GM21786 (cell line): ENCODE data around the gene CD101.

Experiments used
- ATAC-seq: cut with Tn5 transposase; IDR thresholded peaks from one replicate; pipeline ENCODE4 v1.9.1; 2021; ENCODE audit not compliant: unreplicated experiment

CD101 gene

DNA sequence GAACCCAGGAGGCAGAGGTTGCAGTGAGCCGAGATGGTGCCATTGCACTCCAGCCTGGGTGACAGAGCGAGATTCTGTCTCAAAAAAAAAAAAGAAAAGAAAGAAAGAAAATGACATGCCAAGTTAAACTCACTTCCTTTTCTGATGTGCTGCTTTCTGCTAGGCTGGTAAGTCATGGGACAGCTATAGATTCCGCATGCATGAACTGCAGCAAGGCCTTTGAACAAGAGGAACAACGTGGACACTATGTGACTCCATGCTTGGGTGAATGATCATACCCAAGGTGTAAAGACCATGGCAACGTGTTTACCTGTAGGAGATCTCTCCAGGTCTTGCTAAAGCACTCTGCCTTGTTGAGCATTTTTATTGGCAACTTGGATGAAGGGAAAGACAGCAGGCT is 48.3 kb downstream of the CD101 start:
- no peak for ATAC-seq

DNA sequence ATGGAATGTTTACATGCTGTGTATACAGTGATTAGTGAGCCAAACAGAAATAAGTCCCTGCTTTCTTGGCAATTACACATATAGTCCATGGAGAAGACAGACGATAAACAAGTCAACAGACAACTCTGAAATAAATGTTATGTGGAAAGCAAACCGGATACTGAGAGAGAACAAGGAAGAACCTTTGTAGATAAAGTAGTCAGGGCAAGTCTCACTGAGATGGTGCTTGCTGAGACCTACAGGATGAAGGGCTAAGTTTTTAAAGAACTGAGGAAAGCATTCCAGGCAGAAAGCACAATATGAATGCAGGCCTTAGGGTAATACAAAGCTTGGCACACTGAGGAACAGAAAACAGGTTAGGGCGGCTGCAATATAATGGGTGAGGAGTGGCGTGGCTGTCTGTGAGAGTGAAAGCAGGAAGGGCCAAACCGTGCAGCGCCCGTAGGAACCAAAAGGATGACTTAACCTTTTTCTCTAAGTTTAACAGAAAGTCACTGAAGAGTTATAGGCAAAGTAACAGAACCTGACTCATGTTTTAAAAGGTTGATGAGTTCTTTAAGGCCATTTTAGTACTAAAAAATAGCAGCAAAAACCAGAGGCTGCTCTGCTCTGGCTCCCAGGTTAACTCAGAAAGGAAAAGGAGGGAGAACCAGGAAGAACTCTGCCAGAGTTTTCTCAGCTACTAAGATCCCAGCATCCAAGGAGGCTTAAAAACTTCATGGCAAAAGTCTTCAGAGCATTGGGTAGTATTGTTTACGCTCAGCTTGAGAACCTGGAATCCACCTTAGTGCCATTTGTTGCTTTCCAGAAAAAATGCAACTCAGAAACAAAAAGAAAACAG is 49.9 kb downstream of the CD101 start:
- peak; percentile 89 for ATAC-seq

DNA sequence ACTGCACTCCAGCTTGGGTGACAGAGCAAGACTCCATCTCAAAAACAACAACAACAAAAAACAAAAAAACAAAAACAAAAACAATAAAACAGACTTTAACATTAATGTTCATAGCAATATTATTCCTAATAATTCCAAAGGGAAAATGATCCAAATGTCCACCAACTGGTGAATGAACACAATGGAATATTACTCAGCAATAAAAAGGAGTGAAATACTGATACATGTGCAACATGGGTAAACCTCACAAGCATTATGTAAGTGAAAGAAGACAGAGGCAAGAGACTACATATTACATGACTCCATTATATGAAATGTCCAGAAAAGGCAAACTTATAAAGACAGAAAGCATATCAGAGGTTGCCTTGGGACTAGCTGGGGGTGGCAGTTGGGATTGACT is 52.5 kb downstream of the CD101 start:
- no peak for ATAC-seq

DNA sequence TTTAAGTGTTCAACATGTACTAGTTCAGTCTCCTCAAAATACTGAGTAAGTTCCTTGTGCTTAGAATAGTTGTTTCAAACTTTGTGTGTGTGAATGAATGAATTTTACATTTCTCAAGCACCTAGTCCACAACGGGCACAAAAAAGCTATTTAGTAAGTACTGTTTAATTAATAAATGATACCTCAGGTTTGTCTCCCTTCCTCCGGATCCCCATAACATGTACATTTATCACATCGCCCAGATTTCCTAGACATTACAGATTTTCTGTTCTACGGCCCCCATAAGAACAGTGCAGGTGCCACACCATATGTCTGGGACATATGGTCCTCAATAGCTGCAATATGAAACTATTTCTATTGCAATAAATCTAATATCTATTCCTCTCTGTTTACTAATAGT is 57.2 kb downstream of the CD101 start:
- no peak for ATAC-seq

DNA sequence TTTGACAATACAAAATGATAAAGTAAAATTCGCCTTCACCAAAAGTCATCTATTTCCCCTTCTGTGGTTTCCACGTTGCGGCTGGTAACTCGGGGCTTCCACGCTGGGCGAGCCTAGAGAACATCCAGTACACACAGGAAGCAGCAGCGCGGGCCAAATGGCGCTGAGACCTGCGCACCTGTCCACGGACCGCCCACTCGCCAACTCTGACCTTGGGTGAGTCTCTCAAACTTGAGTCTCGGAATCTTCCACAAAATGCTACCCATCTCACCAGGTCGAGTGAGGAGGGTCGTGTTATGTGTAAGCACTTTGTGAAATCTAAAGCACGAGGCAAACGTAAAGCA is 57.7 kb downstream of the CD101 start:
- peak; percentile 20 for ATAC-seq

DNA sequence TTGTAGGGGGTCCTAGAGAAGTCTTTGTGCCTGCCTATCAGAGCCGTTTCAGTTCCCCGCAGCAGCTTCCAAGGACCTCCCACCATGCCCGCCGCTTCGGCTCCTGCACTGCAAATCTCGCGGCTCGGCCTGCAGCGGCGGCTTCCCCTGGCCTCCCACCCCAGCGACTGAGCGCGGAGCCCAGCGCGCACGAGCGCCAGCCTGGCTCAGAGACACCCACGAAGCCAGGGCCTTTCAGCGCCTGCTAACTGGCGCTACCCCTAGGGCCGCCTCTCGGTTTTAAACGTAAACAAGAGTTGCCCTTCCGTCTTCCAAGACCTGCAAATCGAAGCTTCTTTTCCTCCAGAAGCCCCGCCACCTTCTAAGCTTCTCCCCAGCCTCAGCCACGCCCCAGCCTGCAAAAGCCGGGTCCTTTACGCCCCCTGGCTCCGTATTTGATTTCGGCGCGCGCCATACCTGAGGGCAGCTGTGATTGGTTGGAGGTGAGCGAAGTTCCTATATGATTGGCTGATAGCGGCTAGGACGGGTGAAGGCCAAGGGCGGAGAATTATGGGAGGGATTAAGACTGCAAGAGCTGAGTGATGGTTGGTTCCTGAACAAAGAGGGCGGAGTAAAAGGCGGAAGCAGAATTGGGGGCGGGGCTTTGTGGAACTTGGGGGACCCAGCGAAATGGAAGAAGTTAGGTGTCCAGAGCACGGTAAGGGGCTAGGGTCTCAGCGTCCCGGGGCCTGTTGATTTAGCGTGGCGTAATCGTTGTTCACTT is 58.3 kb downstream of the CD101 start, which contains the start of gene TTF2:
Gene TTF2 (plus strand): TSS at position 649 of the 763 bp plus-strand sequence. CDS start 21 bp downstream, at position 670.
- ATAC-seq, result peak; percentile 93

DNA sequence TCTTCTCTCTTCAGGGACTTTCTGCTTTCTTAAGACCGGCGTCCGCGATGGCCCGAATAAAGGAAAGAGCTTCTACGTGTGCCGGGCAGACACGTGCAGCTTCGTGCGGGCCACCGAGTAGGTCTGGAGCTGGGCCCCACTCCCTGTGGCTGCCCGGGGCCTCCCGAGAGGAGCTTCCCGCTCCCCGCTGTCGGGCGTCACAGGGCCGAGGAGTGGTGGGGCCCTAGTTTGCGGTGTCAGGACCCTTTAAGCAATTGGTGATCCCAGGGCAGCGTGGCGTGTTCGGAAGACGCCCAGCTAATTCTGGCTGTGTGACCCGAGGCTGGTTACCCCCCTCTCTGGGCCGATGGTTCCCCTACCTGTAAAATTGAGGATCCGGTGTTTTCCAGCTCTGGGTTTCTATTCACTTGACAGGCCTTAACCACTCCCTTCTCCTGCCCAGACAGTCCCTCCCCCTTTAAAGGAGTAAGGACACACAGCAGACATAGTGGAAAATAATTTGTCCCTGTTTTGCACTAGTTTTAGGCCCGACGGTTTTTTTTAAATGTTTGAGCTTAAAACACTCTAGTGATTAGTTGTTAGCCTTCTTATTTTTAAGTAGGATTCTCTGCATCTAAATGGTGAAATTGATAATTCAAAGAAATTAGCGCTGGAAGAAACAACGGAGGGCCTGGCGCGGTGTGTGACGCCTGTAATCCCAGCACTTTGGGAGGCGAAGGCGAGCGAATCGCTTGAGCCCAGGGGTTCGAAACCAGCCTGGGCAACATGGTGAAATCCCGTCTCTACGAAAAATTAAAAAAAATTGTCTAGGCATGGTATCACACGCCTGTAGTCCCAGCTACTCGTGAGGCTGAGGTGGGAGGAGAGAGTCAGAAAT is 59.1 kb downstream of the CD101 start:
- peak; percentile 0 for ATAC-seq

DNA sequence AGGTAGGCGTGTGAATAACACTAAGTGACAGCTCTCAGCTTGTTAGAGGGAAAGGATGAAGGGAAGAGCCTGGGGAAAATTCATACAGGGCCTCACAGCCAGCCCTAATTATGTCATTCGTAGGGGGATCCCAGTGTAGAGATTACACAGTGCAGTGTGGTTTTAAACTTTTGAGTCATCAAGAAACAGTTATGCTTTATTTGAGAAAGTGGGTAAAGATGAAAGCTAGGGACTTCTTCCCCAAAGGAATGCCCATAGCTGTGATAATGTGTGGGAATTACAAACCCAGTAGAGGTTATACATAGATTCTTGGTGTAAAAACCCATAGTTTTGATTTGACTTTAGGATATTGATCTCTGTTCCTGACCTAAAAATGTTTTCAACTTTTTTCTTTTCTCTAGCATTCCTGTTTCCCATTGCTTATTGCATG is 60.4 kb downstream of the CD101 start:
- peak; percentile 26 for ATAC-seq

DNA sequence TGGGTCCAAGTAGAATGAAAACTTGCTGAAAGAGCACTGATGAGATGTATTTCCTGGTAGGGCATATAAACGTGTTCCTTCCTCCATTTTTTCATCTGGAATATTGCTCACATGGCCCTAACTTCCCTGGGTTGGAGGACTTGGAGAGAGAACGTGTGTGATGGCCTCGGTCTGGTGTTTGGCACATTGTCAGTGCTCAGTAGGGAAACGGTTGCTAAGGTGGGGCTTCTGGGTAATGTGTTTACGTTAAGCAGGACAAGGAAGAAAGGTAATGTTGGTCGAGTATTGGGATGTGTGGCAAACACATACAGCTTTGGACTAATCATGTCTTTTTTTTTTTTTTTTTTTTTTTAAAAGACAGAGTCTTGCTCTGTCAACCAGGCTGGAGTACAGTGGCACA is 64.8 kb downstream of the CD101 start:
- no peak for ATAC-seq

DNA sequence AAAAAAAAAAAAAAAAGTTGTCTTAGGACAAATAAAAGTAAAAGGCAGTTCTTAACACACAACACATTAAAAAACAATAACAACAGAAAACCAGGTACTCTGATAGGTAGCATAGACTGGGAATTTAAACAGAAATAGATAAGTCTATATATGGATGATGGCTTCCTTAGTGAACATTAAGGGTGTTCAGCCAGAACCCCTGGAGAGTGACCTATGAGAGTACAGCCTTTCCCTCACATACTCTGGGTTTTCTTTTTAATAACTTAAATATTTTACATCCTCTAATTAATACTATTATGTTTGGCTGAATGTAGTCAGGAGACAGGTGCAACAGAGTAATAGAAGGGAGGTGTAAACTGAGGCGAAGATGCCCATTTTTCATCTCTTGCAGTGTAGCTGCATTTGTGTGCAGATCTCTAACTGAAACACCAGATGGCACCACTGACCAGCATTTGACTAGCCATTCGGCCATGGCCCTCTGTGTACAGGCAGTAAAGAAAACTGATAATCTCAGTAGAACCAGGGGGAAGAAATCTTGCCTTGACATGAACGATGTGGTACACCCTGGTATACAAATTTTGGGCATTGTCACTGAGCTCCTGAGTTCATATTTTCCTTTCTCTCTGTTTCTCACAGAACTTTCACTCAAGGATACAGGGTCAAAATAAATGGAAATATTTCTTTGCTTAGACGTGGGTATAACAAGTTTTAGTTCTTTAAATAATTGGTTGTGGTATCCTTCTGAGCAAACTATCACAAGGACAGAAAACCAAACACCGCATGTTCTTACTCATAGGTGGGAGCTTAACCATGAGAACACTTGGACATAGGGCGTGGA is 66.2 kb downstream of the CD101 start:
- ATAC-seq, result peak; percentile 65

DNA sequence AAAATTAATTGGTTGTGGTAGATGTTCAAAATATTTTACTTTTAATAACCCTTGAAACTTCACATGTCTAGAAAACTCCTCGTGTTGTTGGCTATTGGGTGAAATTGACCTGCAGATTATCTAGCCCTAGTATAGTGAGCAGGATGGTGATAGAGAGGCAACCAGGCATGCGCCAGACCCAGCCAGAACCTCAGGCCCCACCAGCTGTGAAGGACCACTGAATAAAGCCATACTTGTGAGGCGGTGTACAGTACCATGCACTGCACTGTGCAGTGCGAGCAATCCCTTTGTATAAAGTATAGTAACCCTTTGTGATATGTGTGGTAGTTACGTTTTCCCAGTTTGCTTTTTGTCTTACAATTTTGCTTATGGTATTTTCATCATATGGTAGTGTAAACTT is 67.0 kb downstream of the CD101 start:
- no peak for ATAC-seq

DNA sequence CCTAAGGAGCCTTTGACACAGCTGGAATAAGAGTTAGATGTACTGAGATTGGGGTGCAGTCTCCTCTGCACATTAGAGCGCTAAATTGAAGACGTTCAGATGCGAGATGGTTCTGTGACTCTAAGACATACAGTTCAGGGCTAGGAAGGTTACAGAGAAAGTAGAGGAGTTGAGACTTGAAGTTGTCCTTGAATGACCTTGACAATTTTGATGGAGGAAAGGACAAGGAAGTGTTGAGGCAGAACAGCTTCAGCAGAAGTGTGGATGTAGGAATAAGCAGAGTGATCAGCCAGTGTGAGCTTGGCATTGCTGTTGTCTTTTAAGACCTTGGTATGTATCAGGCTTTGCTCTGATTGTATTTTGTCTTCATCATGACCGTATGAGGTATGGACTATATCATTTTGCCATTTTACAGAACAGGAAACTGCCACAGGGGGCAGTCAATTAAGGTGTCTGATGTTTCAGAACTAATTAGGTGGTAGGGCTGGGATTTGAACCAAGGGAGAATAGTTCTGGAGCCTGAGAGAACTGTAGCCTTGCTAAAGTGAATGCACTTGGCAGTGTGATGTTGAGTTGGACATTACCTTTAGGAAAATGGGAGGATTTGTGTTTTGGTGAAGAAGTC is 67.8 kb downstream of the CD101 start:
- no peak for ATAC-seq

DNA sequence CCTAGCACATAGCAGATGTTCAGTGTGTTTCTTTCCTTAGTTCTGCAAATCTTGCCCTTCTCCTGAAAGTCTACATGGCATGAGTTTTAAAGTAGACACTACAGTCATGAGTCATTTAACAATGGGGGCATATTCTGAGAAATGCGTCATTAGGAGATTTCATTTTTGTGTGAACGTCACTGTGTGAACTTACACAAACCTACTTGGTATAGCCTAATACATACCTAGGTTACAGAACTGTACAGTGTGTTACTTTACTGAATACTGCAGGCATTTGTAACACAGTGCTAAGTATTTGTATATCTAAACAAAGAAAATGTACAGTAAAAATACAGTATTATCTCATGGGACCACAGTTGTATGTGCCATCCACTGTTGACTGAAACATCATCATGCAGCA is 68.6 kb downstream of the CD101 start:
- no peak for ATAC-seq

DNA sequence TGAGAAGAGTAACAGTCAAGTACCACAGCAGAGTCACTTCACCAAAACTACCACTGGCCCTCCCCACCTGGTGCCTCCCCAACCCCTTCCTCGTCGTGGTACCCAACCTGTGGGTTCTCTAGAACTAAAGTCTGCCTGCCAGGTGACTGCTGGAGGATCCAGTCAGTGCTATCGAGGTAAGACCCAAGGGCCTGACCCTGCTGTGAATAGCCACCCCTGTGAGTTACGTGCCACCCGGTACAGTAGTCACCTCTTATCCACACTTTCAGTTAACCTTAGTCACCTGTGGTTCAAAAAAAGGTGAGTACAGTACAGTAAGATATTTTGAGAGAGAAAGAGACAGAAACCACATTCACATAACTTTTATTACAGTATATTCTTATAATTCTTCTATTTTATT is 75.1 kb downstream of the CD101 start:
- ATAC-seq, result no peak

DNA sequence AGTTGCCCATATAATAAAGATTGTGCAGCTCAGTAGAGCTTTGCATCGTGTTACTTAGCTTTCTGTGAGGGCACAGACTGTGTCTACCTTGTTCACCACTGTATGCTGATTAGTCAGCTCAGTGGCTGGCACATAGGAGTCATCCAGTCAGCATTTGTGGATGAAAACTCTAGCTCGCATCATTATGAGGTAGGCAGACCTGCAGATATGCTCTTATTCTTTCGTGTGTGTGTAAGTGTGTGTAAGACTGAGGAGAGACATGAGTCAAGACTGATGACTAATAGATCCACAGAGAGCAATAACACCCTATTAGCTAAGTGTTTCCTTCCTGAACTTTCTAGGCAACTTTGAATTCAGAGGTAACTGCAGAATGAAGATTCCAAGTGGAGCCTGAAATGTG is 75.7 kb downstream of the CD101 start:
- ATAC-seq, result no peak

DNA sequence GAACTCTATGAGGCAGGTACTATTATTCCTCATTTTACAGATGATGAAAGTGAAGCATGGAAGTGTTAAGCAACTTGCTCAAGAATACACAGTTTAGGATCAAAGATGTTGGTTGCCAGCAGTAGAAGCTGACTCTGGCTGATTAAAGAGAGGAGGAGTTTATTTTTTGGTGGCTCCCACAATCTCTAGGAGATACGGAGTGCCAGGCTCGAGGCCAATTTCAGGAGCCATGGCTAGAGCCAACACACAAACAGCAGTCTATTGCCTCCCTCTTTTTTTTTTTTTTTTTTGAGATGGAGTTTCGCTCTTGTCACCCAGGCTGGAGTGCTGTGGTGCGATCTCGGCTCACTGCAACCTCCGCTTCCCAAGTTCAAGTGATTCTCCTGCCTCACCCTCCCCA is 78.2 kb downstream of the CD101 start:
- no peak for ATAC-seq

DNA sequence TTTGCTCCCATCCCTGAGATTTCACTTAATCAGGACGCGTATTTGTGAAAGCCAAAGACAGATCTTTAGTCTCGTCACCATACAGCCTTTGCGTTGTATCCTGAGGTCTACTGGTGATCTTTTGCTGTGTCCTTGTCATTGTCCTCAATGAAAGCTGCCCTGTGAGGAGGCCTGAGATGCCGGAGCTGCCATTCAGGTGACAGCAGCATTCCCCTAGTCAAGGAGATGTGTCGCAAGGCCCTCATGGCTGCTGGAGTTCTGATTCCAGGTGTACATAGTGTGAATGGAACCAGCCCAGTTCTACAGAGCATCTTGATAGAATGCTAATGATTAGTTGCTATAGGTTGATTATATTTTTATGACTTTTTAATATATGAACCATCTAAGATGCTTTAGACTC is 82.7 kb downstream of the CD101 start:
- ATAC-seq, result no peak
